ENCODE data around the gene LGALSL.

LGALSL gene

DNA sequence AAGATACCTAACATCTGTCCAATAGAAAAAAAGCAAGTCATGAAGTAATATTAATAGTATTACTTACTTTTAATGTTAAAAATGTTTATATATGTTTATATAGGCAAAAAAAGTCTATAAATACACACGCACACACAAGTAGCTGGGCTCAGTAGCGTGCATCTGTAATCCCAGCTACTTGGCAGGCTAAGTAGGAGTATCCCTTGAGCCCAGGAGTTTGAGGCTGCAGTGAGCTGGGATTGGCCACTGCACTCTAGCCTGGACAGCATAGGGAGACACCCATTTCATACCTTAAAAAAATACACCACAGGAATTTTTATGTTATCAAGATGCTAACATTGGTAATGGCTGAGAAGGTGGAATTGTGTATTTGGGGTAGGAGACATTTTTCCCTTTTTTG is 52.7 kb downstream of the LGALSL start:
- Mint-ChIP-seq H3K4me1 (no peaks in the 10 kb centered on the region), H3K4me3 (no peak overlapping the region), H3K27me3 (ENCODE audit: low read depth, poor library complexity) (peaks cover 15% of the 10 kb centered on the region), H3K27ac (no peak overlapping the region), H3K9me3 (peaks cover 14% of the 10 kb centered on the region), H3K36me3 (ENCODE audit: low read depth) (no peaks in the 10 kb centered on the region)
- no peak for DNase-seq
- TF ChIP-seq, protein P1, sequence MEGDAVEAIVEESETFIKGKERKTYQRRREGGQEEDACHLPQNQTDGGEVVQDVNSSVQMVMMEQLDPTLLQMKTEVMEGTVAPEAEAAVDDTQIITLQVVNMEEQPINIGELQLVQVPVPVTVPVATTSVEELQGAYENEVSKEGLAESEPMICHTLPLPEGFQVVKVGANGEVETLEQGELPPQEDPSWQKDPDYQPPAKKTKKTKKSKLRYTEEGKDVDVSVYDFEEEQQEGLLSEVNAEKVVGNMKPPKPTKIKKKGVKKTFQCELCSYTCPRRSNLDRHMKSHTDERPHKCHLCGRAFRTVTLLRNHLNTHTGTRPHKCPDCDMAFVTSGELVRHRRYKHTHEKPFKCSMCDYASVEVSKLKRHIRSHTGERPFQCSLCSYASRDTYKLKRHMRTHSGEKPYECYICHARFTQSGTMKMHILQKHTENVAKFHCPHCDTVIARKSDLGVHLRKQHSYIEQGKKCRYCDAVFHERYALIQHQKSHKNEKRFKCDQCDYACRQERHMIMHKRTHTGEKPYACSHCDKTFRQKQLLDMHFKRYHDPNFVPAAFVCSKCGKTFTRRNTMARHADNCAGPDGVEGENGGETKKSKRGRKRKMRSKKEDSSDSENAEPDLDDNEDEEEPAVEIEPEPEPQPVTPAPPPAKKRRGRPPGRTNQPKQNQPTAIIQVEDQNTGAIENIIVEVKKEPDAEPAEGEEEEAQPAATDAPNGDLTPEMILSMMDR (IDR thresholded peaks at IDR 0.05): no peak
